HEK293 (cell line): Measurements from ENCODE around the gene CBX2.
A peak's percentile ranks its signal among the peaks of the same experiment; 100 is the strongest.

Experiments
- FEZF1 ChIP-seq: fragments of 450-650 bp; formaldehyde crosslinking; IDR thresholded peaks from 2 replicates; pipeline ENCODE4 v1.5.1; 2016; ENCODE audit warnings: missing biosample characterization, missing genetic modification characterization
- GFI1B ChIP-seq: fragments of 450-650 bp; formaldehyde crosslinking; IDR thresholded peaks from 2 replicates; pipeline ENCODE4 v1.5.1; 2016; ENCODE audit warnings: missing biosample characterization, missing genetic modification characterization
- GLIS2 ChIP-seq: fragments of 450-650 bp; formaldehyde crosslinking; IDR thresholded peaks from 2 replicates; pipeline ENCODE4 v1.5.1; 2016; ENCODE audit warnings: missing biosample characterization, missing genetic modification characterization
- KLF10 ChIP-seq: fragments of 450-650 bp; IDR thresholded peaks from 2 replicates; pipeline ENCODE4 v1.5.1; 2018; ENCODE audit warnings: missing biosample characterization, mild to moderate bottlenecking, missing genetic modification characterization
- KLF7 ChIP-seq: fragments of 450-650 bp; formaldehyde crosslinking; IDR thresholded peaks from 2 replicates; pipeline ENCODE4 v1.5.1; 2016; ENCODE audit warnings: missing biosample characterization, missing genetic modification characterization, borderline replicate concordance
- PATZ1 ChIP-seq: fragments of 450-650 bp; formaldehyde crosslinking; IDR thresholded peaks from 2 replicates; pipeline ENCODE4 v1.5.1; 2016; ENCODE audit warnings: missing biosample characterization, missing genetic modification characterization
- PRDM10 ChIP-seq: fragments of 450-650 bp; formaldehyde crosslinking; IDR thresholded peaks from 2 replicates; pipeline ENCODE4 v1.5.1; 2016; ENCODE audit warnings: missing biosample characterization, missing genetic modification characterization
- SCRT1 ChIP-seq: fragments of 450-650 bp; formaldehyde crosslinking; IDR thresholded peaks from 2 replicates; pipeline ENCODE4 v1.5.1; 2016; ENCODE audit warnings: missing biosample characterization, missing genetic modification characterization, borderline replicate concordance
- SETDB1 ChIP-seq: IDR thresholded peaks from one replicate; pipeline ENCODE4 v1.6.1; 2017; ENCODE audit warnings: mild to moderate bottlenecking, low read length, moderate library complexity, mixed read lengths; ENCODE audit not compliant: insufficient read length
- ZBTB10 ChIP-seq: fragments of 450-650 bp; formaldehyde crosslinking; IDR thresholded peaks from 2 replicates; pipeline ENCODE4 v1.5.1; 2016; ENCODE audit warnings: missing biosample characterization, missing genetic modification characterization
- ZIC2 ChIP-seq: fragments of 450-650 bp; formaldehyde crosslinking; IDR thresholded peaks from 2 replicates; pipeline ENCODE4 v1.5.1; 2016; ENCODE audit warnings: missing biosample characterization, missing genetic modification characterization
- ZNF157 ChIP-seq: fragments of 450-650 bp; formaldehyde crosslinking; IDR thresholded peaks from 2 replicates; pipeline ENCODE4 v1.5.1; 2016; ENCODE audit warnings: missing biosample characterization, missing genetic modification characterization
- ZNF18 ChIP-seq: fragments of 450-650 bp; formaldehyde crosslinking; IDR thresholded peaks from 2 replicates; pipeline ENCODE4 v1.5.1; 2016; ENCODE audit warnings: missing biosample characterization, missing genetic modification characterization
- ZNF302 ChIP-seq: fragments of 450-650 bp; formaldehyde crosslinking; IDR thresholded peaks from 2 replicates; pipeline ENCODE4 v1.5.1; 2016; ENCODE audit warnings: missing biosample characterization, missing genetic modification characterization, low read depth
- ZNF324 ChIP-seq: fragments of 450-650 bp; formaldehyde crosslinking; IDR thresholded peaks from 2 replicates; pipeline ENCODE4 v1.5.1; 2016; ENCODE audit warnings: missing biosample characterization, missing genetic modification characterization
- ZNF350 ChIP-seq: fragments of 450-650 bp; formaldehyde crosslinking; IDR thresholded peaks from 2 replicates; pipeline ENCODE4 v1.5.0; 2017; ENCODE audit warnings: missing biosample characterization, mild to moderate bottlenecking, missing genetic modification characterization
- ZNF433 ChIP-seq: fragments of 450-650 bp; formaldehyde crosslinking; IDR thresholded peaks from 2 replicates; pipeline ENCODE4 v1.5.1; 2016; ENCODE audit warnings: missing biosample characterization, missing genetic modification characterization, low read depth
- ZNF521 ChIP-seq: fragments of 450-650 bp; formaldehyde crosslinking; IDR thresholded peaks from 2 replicates; pipeline ENCODE4 v1.5.1; 2017; ENCODE audit warnings: missing biosample characterization, mild to moderate bottlenecking, missing genetic modification characterization
- ZNF549 ChIP-seq: fragments of 450-650 bp; IDR thresholded peaks from 2 replicates; pipeline ENCODE4 v1.5.1; 2018; ENCODE audit warnings: missing biosample characterization, missing genetic modification characterization, mild to moderate bottlenecking, inconsistent platforms, moderate library complexity
- ZNF561 ChIP-seq: fragments of 450-650 bp; IDR thresholded peaks from 2 replicates; pipeline ENCODE4 v1.5.1; 2018; ENCODE audit warnings: missing biosample characterization, missing genetic modification characterization, borderline replicate concordance
- ZNF600 ChIP-seq: fragments of 450-650 bp; formaldehyde crosslinking; IDR thresholded peaks from 2 replicates; pipeline ENCODE4 v1.5.1; 2016; ENCODE audit warnings: missing biosample characterization, missing genetic modification characterization
- ZNF621 ChIP-seq: fragments of 450-650 bp; formaldehyde crosslinking; IDR thresholded peaks from 2 replicates; pipeline ENCODE4 v1.5.1; 2017; ENCODE audit warnings: missing biosample characterization, missing genetic modification characterization
- ZNF629 ChIP-seq: fragments of 450-650 bp; formaldehyde crosslinking; IDR thresholded peaks from 2 replicates; pipeline ENCODE4 v1.5.1; 2017; ENCODE audit warnings: missing biosample characterization, missing genetic modification characterization
- ZNF776 ChIP-seq: fragments of 450-650 bp; formaldehyde crosslinking; IDR thresholded peaks from 2 replicates; pipeline ENCODE4 v1.5.0; 2017; ENCODE audit warnings: missing biosample characterization, missing genetic modification characterization, borderline replicate concordance
- ZNF791 ChIP-seq: fragments of 450-650 bp; formaldehyde crosslinking; IDR thresholded peaks from 2 replicates; pipeline ENCODE4 v1.5.1; 2016; ENCODE audit warnings: missing biosample characterization, missing genetic modification characterization
- ZXDB ChIP-seq: fragments of 450-650 bp; formaldehyde crosslinking; IDR thresholded peaks from 2 replicates; pipeline ENCODE4 v1.5.1; 2016; ENCODE audit warnings: missing biosample characterization, missing genetic modification characterization

The CBX2 gene

GRCh38 chr17:79777120-79777893 is 641 bp upstream of the CBX2 start (continued):
- no peak for TF ChIP-seq ZNF18 (tag by site-specific recombination)
- peak; percentile 60 for TF ChIP-seq ZIC2 (tag by site-specific recombination)
- TF ChIP-seq ZNF157 (tag by site-specific recombination) = no peak
- no peak; the same call in 1 of the 2 replicates for TF ChIP-seq ZXDB (tag by site-specific recombination)
- TF ChIP-seq ZNF791 = no peak
- TF ChIP-seq PATZ1 = peak; percentile 90
- TF ChIP-seq ZNF433 (tag by site-specific recombination) = no peak
- peak; percentile 63 for TF ChIP-seq GLIS2 (tag by site-specific recombination)
- TF ChIP-seq ZNF521 (tag by site-specific recombination) = no peak
- no peak for TF ChIP-seq ZNF776 (tag by site-specific recombination)
- peak; percentile 29; the same call in 1 of the 2 replicates for TF ChIP-seq ZNF629 (tag by site-specific recombination)
- TF ChIP-seq FEZF1 (tag by site-specific recombination) = no peak
- TF ChIP-seq SCRT1 (tag by site-specific recombination) = no peak
- TF ChIP-seq ZNF302 (tag by site-specific recombination) = no peak
- peak; percentile 46; the same call in 1 of the 2 replicates for TF ChIP-seq ZNF600 (tag by site-specific recombination)
- peak; percentile 97 for TF ChIP-seq KLF7 (tag by site-specific recombination)
- peak; percentile 68; the same call in 1 of the 2 replicates for TF ChIP-seq ZNF561 (tag by site-specific recombination)
- no peak for TF ChIP-seq ZNF350 (tag by site-specific recombination)
- TF ChIP-seq KLF10 (tag by site-specific recombination) = peak; percentile 78
- TF ChIP-seq PRDM10 (tag by site-specific recombination) = peak; percentile 77
- TF ChIP-seq SETDB1 = no peak
- TF ChIP-seq ZNF324 (tag by site-specific recombination) = peak; percentile 47; the same call in 1 of the 2 replicates
- TF ChIP-seq ZNF549 (tag by site-specific recombination) = no peak
- TF ChIP-seq ZBTB10 (tag by site-specific recombination) = peak; percentile 93
- TF ChIP-seq GFI1B = no peak
- no peak for TF ChIP-seq ZNF621 (tag by site-specific recombination)
